Epithelial cell of esophagus (primary cell): ENCODE results near the gene DHRS3.
"Not testable (repeated sequence)": the region's sequence is repeated elsewhere in the genome, so short reads cannot be mapped to it uniquely, and the experiment has no call there.

Experiments
- DNase-seq: peaks from one replicate; pipeline ENCODE4 v3.0.0; 2010; ENCODE audit warnings: low read depth
- H3K4me3 ChIP-seq: 2 replicates; pipeline ENCODE4 v1.5.1; 2011; ENCODE audit warnings: mild to moderate bottlenecking, low read length, control low read depth
- CTCF ChIP-seq: IDR thresholded peaks from 2 replicates; pipeline ENCODE4 v1.5.1; 2011; ENCODE audit warnings: low read depth, mild to moderate bottlenecking, low read length, control low read depth, inconsistent platforms; ENCODE audit not compliant: insufficient read depth; ENCODE audit errors: missing control alignments

Gene DHRS3, protein sequence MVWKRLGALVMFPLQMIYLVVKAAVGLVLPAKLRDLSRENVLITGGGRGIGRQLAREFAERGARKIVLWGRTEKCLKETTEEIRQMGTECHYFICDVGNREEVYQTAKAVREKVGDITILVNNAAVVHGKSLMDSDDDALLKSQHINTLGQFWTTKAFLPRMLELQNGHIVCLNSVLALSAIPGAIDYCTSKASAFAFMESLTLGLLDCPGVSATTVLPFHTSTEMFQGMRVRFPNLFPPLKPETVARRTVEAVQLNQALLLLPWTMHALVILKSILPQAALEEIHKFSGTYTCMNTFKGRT

DNA sequence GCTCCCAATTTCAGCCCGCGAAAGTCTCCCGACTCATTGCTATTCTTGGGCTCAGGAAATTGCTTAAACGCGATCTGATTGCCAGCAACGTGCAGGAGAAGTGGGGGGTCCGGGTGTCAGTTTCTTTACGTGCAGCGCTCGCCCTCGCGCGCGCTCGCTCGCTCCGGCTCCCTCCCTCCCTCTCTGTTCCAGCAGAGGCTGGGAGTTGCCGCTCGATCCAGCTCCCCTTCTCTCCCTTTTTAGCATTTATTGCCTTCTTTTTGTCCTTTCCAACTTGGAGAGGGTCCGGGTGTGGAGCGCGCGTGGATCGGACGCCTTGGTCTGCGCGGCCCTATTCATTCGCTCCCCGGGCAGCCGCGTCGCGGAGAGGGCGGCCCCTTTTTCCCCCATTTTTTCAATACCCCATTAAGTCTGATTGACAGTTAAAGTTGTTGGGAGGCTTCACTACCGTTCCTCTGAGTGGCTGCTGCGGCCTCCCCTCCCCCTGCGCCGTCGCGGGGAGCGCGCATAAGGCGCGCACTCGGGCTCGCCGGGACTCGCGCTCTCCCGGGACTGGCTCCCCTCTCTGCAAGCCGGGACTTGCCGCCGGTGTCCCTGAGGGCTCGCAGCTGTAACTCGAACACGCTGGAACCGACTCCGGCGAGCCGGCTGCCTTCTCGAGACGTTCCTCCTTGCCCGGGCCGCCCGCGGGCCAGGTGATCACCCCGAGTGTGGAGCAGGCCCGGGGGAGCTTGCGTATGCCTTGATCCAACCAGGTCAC is at the start of gene DHRS3:
TSS of gene DHRS3 (minus strand) at position 310 of the 760 bp plus-strand sequence. CDS start 862 bp downstream, outside the sequence.
- peak; percentile 98 for DNase-seq
- peak within 1 kb of the TSS; percentile 74 for H3K4me3 ChIP-seq
- TF ChIP-seq CTCF = no peak

DNA sequence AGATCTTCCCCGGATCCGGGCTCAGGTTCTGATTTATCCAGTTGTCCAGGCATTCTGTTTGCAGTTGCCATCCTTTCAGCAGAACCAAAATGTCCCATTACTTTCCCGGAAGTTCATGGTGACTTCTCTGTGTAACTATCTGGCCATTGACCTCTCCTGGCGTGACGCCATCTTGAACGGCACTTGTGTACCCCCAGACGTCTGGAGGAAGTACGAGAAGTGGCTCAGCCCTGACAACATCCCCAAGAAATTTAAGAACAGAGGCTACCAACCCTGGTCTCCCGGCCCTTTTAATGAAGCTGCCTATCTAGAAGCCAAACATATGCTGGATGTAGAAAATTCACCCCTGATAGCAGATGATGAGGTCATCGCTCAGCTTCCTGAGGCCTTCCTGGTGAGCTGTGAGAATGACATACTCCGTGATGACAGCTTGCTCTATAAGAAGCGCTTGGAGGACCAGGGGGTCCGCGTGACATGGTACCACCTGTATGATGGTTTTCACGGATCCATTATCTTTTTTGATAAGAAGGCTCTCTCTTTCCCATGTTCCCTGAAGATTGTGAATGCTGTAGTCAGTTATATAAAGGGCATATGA is 48.2 kb upstream of the DHRS3 start:
- TF ChIP-seq CTCF = no peak
- no peak for DNase-seq
- H3K4me3 ChIP-seq = no peak overlapping the region

DNA sequence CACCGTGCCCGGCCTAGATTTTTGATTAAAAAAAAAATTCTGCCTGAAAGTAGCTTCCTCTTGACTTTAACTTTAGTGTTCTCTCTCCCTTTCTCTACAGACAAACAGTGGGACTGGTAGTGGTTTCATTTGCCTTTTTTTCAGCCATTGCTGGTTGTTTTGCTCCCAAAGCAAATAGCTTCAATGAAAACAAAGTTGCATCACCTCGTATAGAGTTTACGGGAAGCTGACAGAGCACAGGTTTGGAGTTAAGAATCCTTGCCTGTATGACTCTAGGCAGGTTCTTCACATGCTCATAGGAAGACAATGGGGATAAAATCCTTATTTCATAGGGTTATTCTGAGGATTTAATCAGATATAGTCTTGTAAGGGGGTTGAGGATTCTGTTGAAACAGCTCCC is 47.5 kb upstream of the DHRS3 start:
- no peak overlapping the region for H3K4me3 ChIP-seq
- no peak for TF ChIP-seq CTCF
- no peak for DNase-seq

GRCh38 chr1:12662556-12662955 is 44.5 kb upstream of the DHRS3 start:
- no peak for DNase-seq
- no peak for TF ChIP-seq CTCF

DNA sequence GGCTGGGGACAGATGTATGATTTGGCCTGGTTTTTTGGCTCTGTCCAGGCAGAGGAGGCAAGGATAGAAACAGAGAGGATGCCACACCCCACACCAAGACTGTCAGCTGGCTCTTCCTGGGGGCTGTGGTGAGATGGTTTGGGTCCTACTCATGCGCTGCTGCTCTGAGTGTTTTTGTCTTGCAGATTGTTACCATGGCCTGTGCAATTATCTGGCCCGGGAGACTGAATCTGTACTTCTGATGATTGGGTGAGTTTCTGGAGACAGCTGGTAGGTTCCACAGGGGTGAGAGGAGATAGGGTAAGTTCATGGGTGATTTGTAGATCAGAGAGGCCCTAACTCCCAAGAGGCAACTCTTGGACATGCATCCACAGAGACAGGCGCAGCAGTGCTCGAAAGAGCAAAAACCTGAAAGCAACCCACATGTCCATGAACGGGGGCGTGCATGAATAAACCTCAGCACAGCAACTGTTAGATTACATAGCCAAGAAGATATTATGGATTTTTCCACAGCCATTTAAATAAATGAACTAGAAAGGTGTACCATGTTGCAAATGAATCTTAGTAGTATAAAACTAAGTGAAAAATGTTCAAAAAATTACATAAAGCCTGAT is 43.7 kb upstream of the DHRS3 start:
- H3K4me3 ChIP-seq = no peak overlapping the region
- DNase-seq = no peak
- TF ChIP-seq CTCF = no peak

More at GRCh38 chr1:12662556-12662955, 44.5 kb upstream of the DHRS3 start:
- H3K4me3 ChIP-seq = no peak overlapping the region

DNA sequence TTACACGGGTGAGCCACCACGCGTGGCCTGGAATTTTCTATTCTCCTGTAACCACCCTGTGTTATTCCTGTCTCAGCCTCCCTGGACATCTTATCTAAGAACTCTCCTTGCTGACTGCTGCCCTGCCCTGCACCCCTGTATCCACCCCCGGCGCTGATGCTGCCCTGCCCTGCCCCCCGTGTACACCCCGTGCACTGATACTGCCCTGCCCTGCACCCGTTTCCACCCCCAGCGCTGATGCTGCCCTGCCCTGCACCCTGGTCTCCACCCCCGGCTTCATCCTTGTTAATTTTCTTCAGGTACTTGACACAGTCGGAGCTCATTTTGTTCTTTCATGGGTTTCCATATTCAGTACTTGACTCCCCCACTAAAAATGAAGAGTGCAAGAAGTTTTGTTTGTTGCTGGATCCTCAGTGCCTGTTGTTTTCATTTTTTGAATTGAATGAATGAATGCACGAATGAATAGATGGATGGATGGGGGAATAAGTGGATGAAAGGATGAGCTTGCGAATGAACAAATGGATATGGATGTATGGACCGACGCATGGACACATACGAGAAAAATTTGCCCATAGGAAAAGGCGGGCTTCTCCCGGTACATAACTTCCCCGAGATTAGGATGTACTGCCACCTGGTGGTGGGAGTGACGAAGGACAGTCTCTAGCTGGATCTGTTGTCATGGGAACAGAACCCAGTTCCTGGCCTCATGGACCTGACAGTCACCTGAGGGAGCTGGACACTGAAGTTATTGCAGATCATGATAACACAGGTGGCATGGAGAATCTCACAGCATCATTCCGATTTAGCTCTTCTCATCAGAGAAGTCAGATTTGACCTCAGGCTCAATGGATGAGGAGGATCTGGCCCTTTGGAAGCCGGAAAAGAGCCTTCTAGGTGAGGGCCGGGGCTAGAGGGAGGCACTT is 40.8 kb upstream of the DHRS3 start:
- no peak overlapping the region for H3K4me3 ChIP-seq
- DNase-seq = peak; percentile 75
- TF ChIP-seq CTCF = peak; percentile 96

DNA sequence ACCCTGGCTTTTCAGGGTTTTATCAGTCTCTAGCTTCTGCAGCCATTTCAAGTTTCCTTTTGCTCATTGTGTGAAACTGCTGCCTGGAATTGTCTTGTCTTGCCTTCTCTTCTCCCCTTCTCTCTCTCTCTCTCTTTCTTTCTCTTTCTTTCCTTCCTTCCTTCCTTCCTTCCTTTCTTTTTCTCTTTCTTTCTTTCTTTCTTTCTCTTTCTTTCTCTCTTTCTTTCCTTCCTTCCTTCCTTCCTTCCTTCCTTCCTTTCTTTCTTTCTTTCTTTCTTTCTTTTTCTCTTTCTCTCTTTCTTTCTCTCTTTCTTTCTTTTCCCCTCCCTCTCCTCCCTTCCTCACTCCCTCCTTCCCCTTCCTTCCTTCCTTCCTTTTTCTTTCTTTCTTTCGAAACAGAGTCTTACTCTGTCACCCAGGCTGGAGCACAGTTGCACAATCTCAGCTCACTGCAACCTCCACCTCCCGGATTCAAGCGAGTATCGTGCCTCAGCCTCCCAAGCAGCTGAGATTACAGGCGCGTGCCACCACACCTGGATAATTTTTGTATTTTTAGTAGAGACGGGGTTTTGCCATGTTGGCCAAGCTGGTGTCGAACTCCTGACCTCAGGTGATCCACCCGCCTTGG is 40.0 kb upstream of the DHRS3 start:
- DNase-seq, H3K4me3 ChIP-seq: not testable (repeated sequence)
